GM21786 (cell line): ENCODE results near the gene GNPTG.

Experiments used
- ATAC-seq: cut with Tn5 transposase; IDR thresholded peaks from one replicate; pipeline ENCODE4 v1.9.1; 2021; ENCODE audit not compliant: unreplicated experiment

Gene GNPTG

DNA sequence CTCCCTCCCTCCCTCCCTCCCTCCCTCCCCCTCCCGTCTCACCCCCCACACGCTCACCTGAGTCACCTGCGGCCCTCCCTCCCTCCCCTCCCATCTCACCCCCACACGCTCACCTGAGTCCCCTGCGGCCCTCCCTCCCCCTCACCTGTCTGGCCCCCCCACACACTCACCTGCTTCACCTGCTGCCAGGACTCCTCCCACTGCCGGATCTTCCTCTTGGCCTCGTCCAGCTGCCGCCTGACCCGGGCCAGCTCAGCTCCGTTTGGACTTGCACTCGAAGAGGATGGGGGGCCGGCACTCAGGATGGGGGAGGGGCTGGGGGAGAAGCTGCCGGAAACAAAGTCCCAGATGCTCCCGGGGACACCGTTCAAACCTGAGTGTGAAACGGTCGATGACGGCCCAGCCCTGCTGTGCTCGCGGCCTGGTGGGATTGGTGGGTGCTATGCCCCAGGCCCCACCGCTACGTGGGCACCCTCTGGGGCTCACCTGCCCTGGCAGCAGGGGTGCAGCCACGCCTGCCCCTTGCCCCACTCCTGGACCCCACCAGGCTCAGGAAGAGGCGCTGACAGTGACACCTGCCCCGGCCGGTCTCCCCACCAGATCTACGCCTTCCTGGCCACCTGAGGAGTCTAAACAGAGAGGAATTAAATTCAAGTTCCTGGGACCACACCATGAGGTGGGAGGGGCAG, 15.9 kb downstream of the GNPTG start:
- ATAC-seq: no peak

DNA sequence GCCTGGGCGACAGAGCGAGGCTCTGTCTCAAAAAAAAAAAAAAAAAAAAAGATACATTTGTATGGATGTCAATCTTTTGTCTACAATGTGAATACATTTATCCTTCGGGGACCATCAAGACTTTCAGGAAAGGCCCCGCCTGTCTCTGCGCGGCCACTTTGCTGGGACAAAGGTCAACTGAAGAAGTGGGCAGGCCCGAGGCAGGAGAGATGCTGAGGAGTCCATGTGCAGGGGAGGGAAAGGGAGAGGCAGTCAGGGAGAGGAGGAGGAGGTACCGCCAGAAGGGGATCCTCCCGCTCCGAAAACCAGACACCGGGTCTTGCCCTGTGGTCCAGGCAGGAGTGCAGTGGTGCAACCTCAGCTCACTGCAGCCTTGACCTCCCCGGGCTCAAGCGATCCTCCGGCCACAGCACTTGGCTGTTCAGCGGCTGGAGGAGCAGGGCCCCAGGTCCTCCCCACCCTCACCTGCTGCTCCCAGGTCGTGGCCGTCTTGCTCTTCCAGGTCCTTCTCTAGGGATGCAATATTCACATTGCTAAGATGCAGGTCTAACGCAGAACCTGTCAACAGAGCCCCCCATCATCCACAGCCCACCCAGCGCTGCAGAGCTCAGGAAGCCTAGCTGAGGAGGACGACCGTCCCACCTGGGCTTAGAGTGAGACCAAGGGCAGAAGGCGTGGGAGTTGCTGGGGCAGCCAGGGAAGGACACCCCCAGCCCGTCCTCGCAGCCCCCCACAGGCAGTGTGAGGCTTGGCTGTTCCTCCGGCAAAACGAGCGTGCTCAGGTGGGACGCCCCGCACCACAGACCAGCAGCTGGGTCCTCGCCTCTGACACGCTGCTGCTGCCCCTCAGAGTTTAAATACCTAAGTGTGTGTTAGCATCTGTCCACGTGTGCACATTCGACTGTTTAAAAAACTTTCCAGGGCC, 19.6 kb downstream of the GNPTG start:
- ATAC-seq: no peak

DNA sequence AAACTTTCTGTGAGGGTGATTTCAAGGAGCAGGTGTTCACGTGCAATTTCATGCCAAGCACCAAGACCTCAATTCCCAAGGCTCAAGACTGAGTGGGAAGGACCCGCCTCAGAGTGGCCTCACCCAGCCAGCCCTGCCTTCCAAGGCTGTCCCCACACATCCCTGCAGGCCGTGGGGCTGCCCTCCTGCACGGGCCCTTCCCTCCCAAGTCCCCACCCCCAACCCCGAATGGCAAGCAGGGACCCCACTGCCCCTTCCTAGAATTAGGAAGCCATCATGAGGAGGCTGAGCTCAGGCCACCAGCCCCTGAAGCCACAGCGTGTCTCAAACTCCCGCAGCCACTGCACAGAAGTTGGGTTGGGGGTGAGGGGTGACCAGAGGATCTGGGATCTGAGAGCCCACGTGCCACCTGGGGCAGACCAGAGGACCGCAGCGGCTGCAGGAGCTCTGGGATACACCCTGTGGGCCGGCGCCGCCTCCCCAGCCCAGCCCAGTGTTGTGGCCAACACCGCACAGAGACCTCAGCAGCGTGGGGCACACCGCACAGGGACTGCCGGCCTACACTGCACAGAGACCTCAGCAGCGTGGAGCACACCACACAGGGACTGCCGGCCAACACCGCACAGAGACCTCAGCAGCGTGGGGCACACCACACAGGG, 20.7 kb downstream of the GNPTG start:
- ATAC-seq: no peak

DNA sequence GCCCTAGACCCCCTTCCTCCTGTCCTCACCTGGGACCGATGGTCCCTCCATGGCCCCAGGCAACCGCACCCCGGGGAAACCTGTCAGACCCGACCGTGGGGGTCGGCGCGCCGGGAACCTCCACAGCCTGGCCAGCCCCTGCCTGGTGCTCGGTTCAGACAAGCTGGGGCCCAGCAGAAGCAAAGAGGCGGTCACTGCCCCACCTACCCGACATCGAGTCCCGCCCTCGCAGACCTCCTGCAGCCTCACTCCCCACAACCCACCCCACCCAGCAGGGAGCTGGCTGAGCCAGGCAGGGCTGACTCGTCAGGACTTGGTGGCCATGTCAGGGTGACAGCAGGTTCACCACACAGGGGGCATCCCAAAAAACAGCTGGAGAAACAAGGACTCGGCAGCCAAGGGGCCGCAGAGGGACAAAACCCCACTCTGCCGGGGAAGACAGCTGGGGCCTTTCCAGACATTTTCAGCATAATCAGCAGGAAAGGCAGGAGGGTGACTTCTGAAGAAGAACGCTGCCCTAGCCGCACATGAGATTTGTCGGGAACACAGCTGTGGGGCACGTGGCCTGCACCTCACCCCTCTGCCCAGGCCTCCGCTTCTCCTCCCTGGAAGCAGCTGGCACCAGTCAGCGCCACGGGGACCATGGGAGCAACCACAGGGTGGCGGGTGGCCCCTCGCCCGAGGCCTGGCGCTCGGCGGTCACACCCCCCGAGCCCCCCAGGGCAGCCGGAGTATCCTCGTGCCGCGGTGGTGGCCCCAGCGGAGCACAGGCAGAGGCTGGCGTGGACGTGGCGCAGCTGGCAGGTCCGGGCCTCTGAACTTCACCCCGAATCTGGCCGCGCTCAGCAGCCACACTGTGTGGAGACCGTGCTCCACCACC, 22.9 kb downstream of the GNPTG start:
- ATAC-seq: no peak

DNA sequence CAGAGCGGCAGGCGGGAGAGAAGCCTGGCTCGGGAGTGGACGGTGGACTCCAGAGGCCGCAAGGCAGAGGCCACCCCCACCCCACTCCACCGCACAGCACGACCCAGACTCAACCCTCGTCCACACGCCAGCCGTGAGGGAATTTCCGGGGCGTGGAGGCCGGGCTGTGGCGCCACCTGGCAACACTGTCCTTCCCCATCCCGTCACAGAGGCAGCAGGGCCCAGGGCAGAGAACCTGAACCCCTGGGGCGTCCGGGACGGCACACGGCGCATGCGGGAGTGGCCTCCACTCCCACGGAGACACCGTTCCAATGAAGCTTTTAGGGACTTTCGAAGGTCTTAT, 23.5 kb downstream of the GNPTG start:
- ATAC-seq: no peak

DNA sequence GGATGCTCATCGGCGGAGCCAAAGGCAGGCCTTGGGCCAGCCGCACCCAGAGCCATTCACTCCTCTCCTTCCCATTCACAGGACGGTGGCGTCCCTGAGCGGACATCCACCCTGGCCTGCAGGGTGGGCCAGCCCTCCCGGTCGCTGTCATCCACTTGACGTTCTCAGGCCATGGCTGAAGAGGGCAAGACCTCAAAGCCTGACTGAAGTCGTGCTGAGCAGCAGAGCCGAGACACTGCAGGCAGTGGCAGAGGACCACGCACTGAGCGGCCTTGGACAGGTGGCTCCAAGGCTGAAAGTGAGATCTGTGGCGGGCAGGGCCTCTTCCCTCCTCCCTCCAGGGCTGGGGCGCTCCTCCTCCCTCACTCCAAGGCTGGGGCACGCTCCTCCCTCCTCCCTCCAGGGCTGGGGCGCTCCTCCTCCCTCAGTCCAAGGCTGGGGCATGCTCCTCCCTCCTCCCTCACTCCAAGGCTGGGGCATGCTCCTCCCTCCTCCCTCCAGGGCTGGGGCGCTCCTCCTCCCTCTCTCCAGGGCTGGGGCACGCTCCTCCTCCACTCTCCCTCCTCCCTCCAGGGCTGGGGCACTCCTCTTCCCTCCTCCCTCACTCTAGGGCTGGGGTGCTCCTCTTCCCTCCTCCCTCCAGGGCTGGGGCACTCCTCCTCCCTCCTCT, 24.1 kb downstream of the GNPTG start:
- ATAC-seq: no peak

DNA sequence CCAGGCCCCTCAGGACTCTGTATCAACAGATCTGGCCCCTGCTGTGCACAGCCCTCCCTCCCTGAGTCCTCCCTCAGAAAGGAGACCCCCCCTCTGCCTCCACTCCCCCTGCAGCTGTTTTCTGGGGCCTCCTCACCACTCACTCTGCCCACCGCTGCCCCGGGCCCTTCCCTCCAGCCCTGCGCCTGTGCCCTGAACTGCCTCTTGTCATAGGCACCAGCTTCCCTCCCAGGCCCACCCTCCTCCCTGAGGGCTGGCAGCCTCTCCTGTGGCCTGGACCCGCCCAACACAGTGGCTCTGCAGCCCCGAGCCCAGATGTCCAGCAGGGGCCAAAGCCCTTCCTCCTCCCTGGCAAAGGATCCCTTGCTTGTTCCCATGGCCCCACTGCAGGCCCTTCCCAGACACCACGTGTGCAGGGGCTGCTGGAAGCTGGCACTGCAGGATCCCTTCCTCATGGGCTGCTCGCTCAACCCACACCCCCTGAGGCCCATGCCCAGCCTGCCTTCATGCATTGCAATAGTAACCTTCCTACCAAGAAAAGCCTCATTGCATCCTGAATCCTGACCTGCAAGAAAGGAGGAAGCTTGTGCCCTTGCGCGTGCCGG, 25.8 kb downstream of the GNPTG start:
- no peak for ATAC-seq

DNA sequence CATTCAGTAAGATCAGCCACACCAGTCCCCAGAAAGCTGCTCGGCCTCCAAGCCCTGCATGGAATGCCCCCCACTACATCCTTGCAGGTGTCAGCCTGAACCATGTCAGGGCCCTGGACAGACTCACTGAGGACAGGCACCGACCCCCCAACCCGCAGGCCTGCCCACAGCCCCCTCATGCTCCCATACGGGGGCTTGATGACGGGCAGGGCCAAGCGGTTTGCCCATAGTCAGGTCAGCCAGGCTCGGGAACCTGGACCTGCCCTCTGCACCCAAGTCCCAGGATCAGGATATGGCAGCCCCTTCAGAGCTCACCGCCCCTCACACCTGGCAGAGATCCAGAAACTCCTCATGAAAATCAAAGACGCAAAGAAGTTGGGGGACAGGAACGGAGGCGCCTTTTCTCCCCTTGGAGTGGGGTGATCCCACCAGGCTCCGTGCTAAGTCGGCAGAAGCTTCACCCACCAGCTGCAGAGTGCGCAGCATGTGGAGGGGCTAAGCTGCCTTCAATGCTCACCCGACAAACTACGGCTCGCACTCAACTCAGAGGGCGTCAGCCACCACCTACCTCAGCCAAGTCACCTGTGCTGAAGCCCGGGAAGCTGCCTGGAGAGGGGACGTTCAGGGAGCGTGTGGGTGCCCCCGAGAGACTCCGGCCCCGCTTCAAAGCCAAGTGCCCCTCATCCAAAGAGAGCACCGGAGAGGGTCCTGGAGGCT, 26.5 kb downstream of the GNPTG start:
- ATAC-seq: no peak

DNA sequence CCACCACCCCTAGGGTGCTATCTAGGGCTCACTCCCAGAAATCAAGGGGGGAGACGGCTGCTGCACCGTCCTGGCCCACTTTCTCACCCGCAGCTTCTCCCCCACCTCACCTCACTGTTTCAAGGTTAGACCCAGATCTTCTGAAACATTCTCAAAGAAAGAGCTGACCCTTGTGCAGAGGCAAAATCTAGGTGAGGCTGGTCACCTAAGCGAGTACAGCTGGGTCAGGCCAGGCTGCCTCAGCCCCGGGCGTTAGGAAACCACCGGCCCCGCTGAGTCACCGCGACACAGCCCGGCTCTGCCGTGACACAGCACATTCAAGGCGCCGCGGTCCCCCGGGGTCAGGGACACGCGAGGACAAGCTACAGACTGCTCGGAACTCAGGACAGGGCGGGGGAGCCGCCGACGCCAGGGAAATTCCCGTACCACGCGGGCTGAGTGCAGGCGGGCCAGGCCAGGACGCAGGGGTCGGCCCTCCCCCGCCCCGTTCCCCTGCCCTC, 27.1 kb downstream of the GNPTG start:
- ATAC-seq: no peak

DNA sequence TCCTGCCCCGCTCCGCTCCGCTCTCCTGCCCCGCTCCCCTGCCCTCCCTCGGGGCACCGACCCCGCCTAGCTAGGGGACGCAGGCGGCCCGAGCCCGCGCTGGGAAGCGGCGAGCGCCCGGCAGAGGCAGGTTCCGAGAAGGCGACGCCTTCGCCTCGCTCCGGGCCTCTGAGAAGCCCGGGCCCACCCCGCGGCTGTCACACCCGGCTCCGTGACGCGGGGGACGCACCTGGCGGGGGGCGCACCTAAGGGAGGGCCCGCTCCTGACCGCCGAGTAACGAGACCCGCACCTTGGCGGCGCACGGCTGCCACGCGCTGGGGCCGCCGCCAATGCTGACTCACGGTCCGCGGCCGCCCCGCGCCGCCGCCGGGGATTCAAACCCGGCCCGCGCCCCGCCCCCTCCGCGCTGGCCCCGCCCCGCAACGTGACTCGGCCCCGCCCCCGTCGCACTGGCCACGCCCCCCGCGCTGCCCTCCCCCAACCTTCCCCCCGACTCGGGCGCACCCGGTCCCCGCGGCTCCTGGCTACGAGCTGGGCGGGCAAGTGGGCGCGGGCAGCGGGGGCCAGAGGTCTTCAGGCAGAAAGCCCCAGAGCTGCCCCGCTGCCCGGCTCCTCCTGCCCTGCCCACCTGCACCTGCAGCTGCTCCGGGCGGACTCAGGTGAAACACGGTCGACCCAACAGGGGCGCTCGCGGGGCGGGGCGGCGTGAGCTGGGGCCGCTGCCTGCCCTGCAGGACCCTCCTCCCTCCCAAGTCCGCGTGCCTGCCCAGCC, 27.8 kb downstream of the GNPTG start:
- no peak for ATAC-seq

DNA sequence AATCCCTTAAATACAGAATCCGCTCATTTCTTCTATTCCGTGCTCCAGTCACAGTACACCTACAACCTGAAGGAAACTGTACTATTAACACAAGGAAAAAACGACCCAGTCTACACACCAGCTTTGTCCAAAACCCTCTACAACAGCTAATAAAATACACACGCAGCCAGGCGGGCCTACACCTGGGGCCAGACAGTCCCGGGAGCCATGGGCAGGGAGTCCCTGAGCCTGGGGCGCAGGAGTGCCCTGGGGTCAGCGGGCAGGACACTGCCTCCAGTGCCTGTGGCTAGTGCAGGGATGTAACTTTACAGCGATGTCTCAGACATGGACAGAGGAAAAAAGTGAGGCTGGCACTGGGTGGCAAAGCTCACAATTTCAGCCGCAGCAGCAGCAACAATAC, 28.5 kb downstream of the GNPTG start:
- ATAC-seq: no peak

DNA sequence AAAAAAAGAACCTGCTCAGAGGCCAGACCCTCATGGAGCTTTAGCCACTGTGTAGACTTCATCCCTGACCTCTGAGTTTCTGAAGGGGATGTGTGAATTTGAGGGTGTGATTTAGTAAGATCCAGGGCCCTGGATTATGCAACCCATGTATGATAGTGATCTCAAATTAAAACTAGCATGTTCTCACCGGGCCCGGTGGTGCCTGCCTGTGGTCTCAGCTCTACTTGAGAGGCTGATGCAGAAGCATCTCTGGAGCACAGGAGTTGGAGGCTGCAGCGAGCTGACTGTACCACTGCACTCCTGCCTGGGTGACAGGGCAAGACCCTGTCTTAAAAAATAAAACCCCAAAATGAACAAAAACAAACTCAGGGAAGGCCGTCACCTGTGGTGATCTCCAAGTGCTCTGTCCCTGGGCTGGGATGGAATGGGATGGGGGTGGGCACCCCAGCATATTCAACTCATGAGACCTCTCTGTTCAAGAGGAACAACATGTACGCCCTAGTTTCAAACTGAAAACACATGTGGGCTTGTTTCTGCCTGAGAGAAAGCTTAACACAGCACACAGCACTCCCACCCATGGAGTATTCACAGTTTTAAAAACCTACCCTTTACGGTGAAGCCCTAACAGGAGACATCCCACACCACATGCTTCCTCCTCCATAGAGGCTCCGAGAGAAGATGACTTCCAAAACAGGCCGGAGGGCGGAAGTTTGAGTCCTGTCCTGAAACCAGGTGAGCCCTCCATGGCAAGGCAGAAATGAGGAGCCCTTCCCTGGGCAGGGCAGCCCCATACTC, 30.1 kb downstream of the GNPTG start:
- no peak for ATAC-seq

DNA sequence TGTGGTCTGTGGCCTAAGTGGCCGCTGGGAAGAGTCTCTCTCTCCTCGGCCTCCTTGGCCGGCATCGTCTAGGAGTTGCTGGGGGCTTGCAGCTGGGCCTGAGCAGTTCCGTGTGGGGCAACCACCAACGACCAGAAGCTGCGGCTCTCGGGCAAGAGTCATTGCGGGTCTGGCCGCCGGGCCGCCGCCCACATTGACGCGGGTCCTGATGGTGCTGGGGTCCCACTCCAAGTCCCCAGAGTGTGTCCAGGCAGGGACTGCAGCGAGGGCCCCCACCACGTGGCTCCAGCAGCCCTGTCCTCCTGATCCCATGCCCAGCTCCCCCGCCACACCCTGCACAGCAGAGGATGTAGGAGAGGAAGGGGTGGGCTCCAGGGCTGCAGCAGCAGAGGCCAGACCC, 31.8 kb downstream of the GNPTG start:
- ATAC-seq: no peak

DNA sequence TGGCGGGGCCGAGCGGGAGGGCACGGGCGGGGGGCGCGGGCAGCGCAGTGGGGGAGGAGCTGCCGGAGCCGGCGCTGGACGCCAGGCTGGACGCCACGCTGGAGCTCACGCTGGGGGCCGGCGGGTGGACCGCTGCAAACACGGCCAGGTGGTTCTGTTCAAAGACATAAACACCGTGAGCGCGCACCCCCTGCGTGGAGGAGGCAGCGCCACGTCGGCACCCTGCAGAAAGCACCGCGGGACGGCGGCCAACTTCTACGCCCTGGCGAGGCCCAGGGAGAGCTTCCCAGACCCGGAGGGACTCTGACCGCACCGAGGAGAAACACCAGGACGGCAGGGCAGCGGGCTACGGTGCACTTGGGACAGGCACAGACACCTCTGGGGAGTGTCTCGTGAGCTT, 33.5 kb downstream of the GNPTG start:
- no peak for ATAC-seq

DNA sequence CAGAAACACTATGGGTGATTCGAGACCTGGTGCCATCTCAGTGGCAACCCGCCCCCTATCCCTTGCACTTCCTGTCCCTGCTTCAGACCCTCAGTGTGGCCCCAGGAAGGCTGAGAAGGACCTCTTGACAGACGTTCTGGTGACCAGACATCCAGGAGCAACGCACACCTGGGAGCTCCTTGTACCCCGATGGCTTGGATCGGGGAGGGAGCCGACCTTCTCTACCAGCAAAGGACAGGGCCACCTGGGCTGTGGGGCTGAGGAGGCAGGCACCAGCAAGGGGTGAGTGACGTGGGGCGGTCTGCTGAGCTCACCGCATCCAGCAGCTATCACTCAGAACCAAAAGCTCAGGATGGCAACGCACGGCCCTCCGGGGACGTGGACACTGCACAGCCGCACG, 35.6 kb downstream of the GNPTG start:
- no peak for ATAC-seq

DNA sequence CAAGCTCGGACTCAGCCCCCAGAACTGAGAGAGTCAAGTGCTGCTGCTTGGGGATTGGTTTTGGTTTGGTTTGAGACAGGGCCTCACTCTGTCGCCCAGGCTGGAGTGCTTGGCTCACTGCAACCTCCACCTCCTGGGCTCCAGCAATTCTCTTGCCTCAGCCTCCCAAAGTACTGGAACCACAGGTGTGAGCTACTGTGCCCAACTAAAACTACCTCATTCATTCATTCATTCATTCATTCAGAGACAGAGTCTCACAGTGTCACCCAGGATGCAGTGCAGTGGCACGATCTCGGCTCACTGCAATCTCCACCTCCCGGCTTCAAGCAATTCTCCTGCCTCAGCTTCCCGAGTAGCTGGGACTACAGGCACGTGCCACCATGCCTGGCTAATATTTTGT, 38.0 kb downstream of the GNPTG start:
- no peak for ATAC-seq

DNA sequence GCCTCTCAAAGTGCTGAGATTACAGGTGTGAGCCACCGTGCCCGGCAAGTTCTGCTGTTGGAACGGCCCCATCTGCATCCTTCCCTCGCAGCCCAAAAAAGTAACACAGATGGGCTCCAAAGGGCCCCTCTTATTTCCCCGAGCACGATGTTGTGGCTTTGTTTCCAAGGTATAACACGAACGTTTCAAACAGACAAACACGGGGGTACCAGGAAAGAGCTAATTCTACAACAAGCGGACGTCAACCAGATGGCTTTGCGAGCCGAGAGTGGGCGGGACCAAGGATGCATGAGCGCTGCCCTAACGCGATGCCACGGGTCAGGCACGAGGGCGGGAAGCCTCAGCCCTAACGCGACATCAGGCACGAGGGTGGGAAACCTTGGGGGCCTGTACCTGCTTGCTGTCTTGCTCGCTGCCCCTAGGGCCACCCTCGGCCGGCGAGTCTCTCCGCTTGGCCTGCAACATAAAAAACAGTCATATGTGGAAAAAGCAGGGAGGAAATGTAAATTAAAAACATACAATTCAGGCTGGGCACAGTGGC, 38.6 kb downstream of the GNPTG start:
- ATAC-seq: no peak
